GM23338 (cell line): ENCODE results near the gene TMEM8B. TPM values are rescaled to one million over a fixed set of nuclear protein-coding genes. Genes with fewer than 3 reads are reported as not detected.

ENCODE experiments used
- ATAC-seq: fragments of 200-7000 bp; cut with Tn5 transposase; 3 replicates; pipeline ENCODE4 v1.9.1; 2020
- DNase-seq: peaks from one replicate; pipeline ENCODE4 v3.0.0-alpha.2; 2015; ENCODE audit warnings: low spot score
- H2AFZ ChIP-seq: fragments of 200-600 bp; sonication (generic); 2 replicates; pipeline ENCODE4 v1.8.0; 2016; ENCODE audit warnings: antibody characterized with exemption, mild to moderate bottlenecking, moderate library complexity
- H3F3A ChIP-seq: fragments of 200-600 bp; sonication (generic); replicated peaks from 2 replicates; pipeline ENCODE4 v1.8.0; 2017; ENCODE audit warnings: antibody characterized with exemption, mixed run types, low read depth
- H3K27ac ChIP-seq: fragments of 200-600 bp; sonication (generic); 2 replicates; pipeline ENCODE4 v1.6.1; 2016; ENCODE audit warnings: low read depth
- H3K27me3 ChIP-seq: fragments of 200-600 bp; sonication (generic); 2 replicates; pipeline ENCODE4 v1.8.0; 2016; ENCODE audit warnings: mild to moderate bottlenecking, mixed run types, moderate library complexity; ENCODE audit not compliant: insufficient read depth
- H3K36me3 ChIP-seq: fragments of 200-600 bp; sonication (generic); 2 replicates; pipeline ENCODE4 v1.8.0; 2016; ENCODE audit warnings: mild to moderate bottlenecking; ENCODE audit not compliant: insufficient read depth
- H3K4me1 ChIP-seq: fragments of 200-600 bp; sonication (generic); 2 replicates; pipeline ENCODE4 v1.8.0; 2016; ENCODE audit warnings: mild to moderate bottlenecking, moderate library complexity; ENCODE audit not compliant: insufficient read depth
- H3K4me2 ChIP-seq: fragments of 200-600 bp; sonication (generic); 2 replicates; pipeline ENCODE4 v1.7.1; 2017; ENCODE audit warnings: mixed run types
- H3K4me3 ChIP-seq: fragments of 200-600 bp; sonication (generic); 2 replicates; pipeline ENCODE4 v1.6.1; 2016; ENCODE audit warnings: mixed run types
- H3K79me2 ChIP-seq: fragments of 200-600 bp; sonication (generic); replicated peaks from 2 replicates; pipeline ENCODE4 v1.8.0; 2017; ENCODE audit warnings: mild to moderate bottlenecking; ENCODE audit not compliant: insufficient read depth
- H3K9me2 ChIP-seq: fragments of 200-600 bp; sonication (generic); 2 replicates; pipeline ENCODE4 v1.8.0; 2017; ENCODE audit not compliant: insufficient read depth
- H4K20me1 ChIP-seq: fragments of 200-600 bp; sonication (generic); replicated peaks from 2 replicates; pipeline ENCODE4 v1.8.0; 2017; ENCODE audit warnings: mild to moderate bottlenecking; ENCODE audit not compliant: insufficient read depth
- H3K27ac Mint-ChIP-seq: 2 replicates; pipeline ENCODE4 v1.8.0; 2020; ENCODE audit warnings: inconsistent platforms, mild to moderate bottlenecking, moderate library complexity, mixed read lengths
- H3K27me3 Mint-ChIP-seq: 3 replicates; pipeline ENCODE4 v1.8.0; 2022; ENCODE audit warnings: low read depth, mild to moderate bottlenecking, moderate library complexity, mixed read lengths, inconsistent platforms; ENCODE audit not compliant: insufficient read depth, poor library complexity
- H3K36me3 Mint-ChIP-seq: 3 replicates; pipeline ENCODE4 v1.8.0; 2021; ENCODE audit warnings: low read depth, mild to moderate bottlenecking, inconsistent platforms, moderate library complexity, mixed read lengths
- H3K4me1 Mint-ChIP-seq: 3 replicates; pipeline ENCODE4 v1.8.0; 2020; ENCODE audit warnings: mild to moderate bottlenecking, inconsistent platforms, mixed read lengths
- H3K4me3 Mint-ChIP-seq: 3 replicates; pipeline ENCODE4 v1.8.0; 2021; ENCODE audit warnings: moderate library complexity, mild to moderate bottlenecking, inconsistent platforms, mixed read lengths
- H3K9me3 Mint-ChIP-seq: 3 replicates; pipeline ENCODE4 v1.8.0; 2020; ENCODE audit warnings: moderate library complexity, mild to moderate bottlenecking, inconsistent platforms, mixed read lengths
- CTCF ChIP-seq, 2 experiments: fragments of 200-600 bp in 1 of 2; sonication (generic) in 1 of 2; conservative IDR thresholded peaks; 2 replicates each; pipeline versions ENCODE4 v1.5.1 to v1.6.1; 2016 to 2017; ENCODE audit warnings: antibody characterized with exemption in 2 of 2, low read depth in 2 of 2, mild to moderate bottlenecking in 2 of 2, moderate library complexity in 1 of 2
- ETS1 ChIP-seq: IDR thresholded peaks from 2 replicates; pipeline ENCODE4 v1.6.1; 2016; ENCODE audit warnings: antibody characterized with exemption
- EZH2phosphoT487 ChIP-seq: fragments of 200-600 bp; sonication (generic); IDR thresholded peaks from one replicate; pipeline ENCODE4 v1.8.1; 2018; ENCODE audit warnings: antibody characterized with exemption; ENCODE audit not compliant: unreplicated experiment
- NANOG ChIP-seq: IDR thresholded peaks from 2 replicates; pipeline ENCODE4 v1.6.1; 2016; ENCODE audit warnings: antibody characterized with exemption, borderline replicate concordance
- STAT1 ChIP-seq: IDR thresholded peaks from one replicate; pipeline ENCODE4 v1.6.1; 2016; ENCODE audit warnings: antibody characterized with exemption; ENCODE audit not compliant: unreplicated experiment
- ZNF331 ChIP-seq: fragments of 250-450 bp; sonication (Bioruptor Pico); IDR thresholded peaks from 2 replicates; pipeline ENCODE4 v1.5.0; 2020; ENCODE audit warnings: low read depth, mild to moderate bottlenecking, moderate library complexity
- ZNF462 ChIP-seq: fragments of 250-450 bp; sonication (Bioruptor Pico); IDR thresholded peaks from 2 replicates; pipeline ENCODE4 v1.5.0; 2020; ENCODE audit warnings: mild to moderate bottlenecking, moderate library complexity
- polyA plus RNA-seq: library from polyadenylated mRNA; unstranded; fragments of >200 nt; fragmentation: Nextera tagmentation; extraction: Ambion mirVana; gene quantifications from 2 replicates; pipeline ENCODE4 v1.2.1, GENCODE V29; 2016
- total RNA-seq: library from RNA; depleted of rRNA; stranded (reverse); fragments of >200 nt; shearing (Covaris generic); gene quantifications from 2 replicates; pipeline ENCODE4 v1.2.3, GENCODE V29; 2014

The TMEM8B gene
- total and polyA plus RNA-seq, 2 experiments from 2014 or later, result 4.2 to 5.5 TPM

- TF ChIP-seq CTCF (conservative IDR thresholded peaks at IDR 0.05; ENCODE audit: low read depth in 2 of 2) (no peak), ZNF331 (CRISPR knock-in tag) (no peak), NANOG (no peak), STAT1 (no peak), ZNF462 (no peak)
These were observed 38.5 kb downstream of the TMEM8B start (continued) for GRCh38 chr9:35867538-35867937.

GRCh38 chr9:35868933-35869332, 39.9 kb downstream of the TMEM8B start:
- Histone ChIP-seq H3K36me3 (no peaks in the 10 kb centered on the region), H2AFZ (peak overlapping the region; percentile 78), H3K27ac (no peak overlapping the region), H3K9me2 (peaks cover 5% of the 10 kb centered on the region; the same call in 1 of the 2 replicates), H3K27me3 (no peaks in the 10 kb centered on the region), H3F3A (no peaks in the 10 kb centered on the region), H3K4me2 (no peak overlapping the region; the same call in 1 of the 2 replicates), H4K20me1 (no peaks in the 10 kb centered on the region), H3K79me2 (no peaks in the 10 kb centered on the region), H3K4me3 (no peak overlapping the region), H3K4me1 (peaks cover 14% of the 10 kb centered on the region; the same call in 1 of the 2 replicates)
- Mint-ChIP-seq H3K27ac (peak overlapping the region; percentile 84), H3K27me3 (peaks cover 12% of the 10 kb centered on the region), H3K36me3 (peaks cover 3% of the 10 kb centered on the region; the same call in 1 of the 3 replicates), H3K4me1 (peaks cover 16% of the 10 kb centered on the region), H3K4me3 (no peak overlapping the region), H3K9me3 (no peaks in the 10 kb centered on the region)
- DNase-seq (no peak), ATAC-seq (peak; percentile 65)
- TF ChIP-seq ETS1, result no peak
- TF ChIP-seq EZH2phosphoT487, result no peak
- no peak for TF ChIP-seq ZNF462
